Measurements from ENCODE around the gene C2orf76.

GRCh38 chr2:119253760-119254600 lies 112.7 kb downstream of the C2orf76 start:
- TF ChIP-seq POLR2A (IDR thresholded peaks at IDR 0.05) (no peak), CTCF (IDR thresholded peaks at IDR 0.05) (no peak)
